HEK293 (cell line): ENCODE data around the gene AURKAIP1.

ENCODE experiments used
- CTCF ChIP-seq: fragments of 450-650 bp; formaldehyde crosslinking; IDR thresholded peaks from 2 replicates; pipeline ENCODE4 v1.5.1; 2016; ENCODE audit warnings: missing biosample characterization, missing genetic modification characterization
- PRDM10 ChIP-seq: fragments of 450-650 bp; formaldehyde crosslinking; IDR thresholded peaks from 2 replicates; pipeline ENCODE4 v1.5.1; 2016; ENCODE audit warnings: missing biosample characterization, missing genetic modification characterization
- PRDM4 ChIP-seq: fragments of 450-650 bp; formaldehyde crosslinking; IDR thresholded peaks from 2 replicates; pipeline ENCODE4 v1.5.1; 2017; ENCODE audit warnings: missing biosample characterization, missing genetic modification characterization
- YY2 ChIP-seq: fragments of 450-650 bp; formaldehyde crosslinking; IDR thresholded peaks from 2 replicates; pipeline ENCODE4 v1.5.1; 2016; ENCODE audit warnings: missing biosample characterization, missing genetic modification characterization
- ZNF148 ChIP-seq: fragments of 450-650 bp; formaldehyde crosslinking; IDR thresholded peaks from 2 replicates; pipeline ENCODE4 v1.5.0; 2017; ENCODE audit warnings: missing biosample characterization, missing genetic modification characterization, borderline replicate concordance
- ZNF311 ChIP-seq: fragments of 450-650 bp; formaldehyde crosslinking; IDR thresholded peaks from 2 replicates; pipeline ENCODE4 v1.5.1; 2017; ENCODE audit warnings: missing biosample characterization, missing genetic modification characterization, borderline replicate concordance
- ZNF645 ChIP-seq: fragments of 450-650 bp; formaldehyde crosslinking; IDR thresholded peaks from 2 replicates; pipeline ENCODE4; 2016; ENCODE audit warnings: missing biosample characterization, missing genetic modification characterization

GRCh38 chr1:1324084-1324523 is 50.9 kb downstream of the AURKAIP1 start:
- no peak for TF ChIP-seq ZNF645 (tag by site-specific recombination)
- no peak for TF ChIP-seq CTCF (tag by site-specific recombination)
- no peak for TF ChIP-seq PRDM10
- TF ChIP-seq YY2 (tag by site-specific recombination), result peak; percentile 36; the same call in 1 of the 2 replicates
- TF ChIP-seq ZNF311 (tag by site-specific recombination), result no peak
- TF ChIP-seq PRDM4 (tag by site-specific recombination), result 0 out of 2 replicates have a peak, but pooled peaks have one; percentile 17
- TF ChIP-seq ZNF148 (tag by site-specific recombination), result no peak
